NT2/D1 (cell line): ENCODE data around the gene ST6GALNAC3.

ENCODE experiments used
- SUZ12 ChIP-seq: IDR thresholded peaks from 2 replicates; pipeline ENCODE4 v1.6.1; 2011; ENCODE audit not compliant: insufficient read length, insufficient read depth; ENCODE audit errors: extremely low read depth
- ZNF274 ChIP-seq: IDR thresholded peaks from 2 replicates; pipeline ENCODE4 v1.6.1; 2011; ENCODE audit warnings: mild to moderate bottlenecking, low read depth, low read length

DNA sequence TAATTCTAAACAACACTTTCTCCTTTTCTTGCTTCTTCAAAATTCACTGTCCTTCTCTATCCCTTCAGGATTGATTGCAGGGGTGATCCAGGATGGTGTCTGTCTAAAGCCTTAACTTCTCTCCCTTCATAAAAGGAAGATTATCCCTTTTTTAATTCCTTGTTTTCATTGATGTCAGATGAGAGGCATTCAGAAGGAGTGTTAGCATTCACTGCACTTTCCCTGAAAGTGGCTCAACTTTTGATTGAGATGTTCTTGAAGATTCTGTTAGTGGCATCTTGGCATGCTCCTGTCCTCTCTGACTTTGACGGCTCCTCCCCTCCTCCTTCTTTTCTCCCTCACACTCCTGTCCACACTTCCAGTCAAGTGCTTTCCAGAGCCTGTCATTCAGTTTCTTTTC, 71.6 kb downstream of the ST6GALNAC3 start:
- TF ChIP-seq ZNF274 (no peak), SUZ12 (no peak)
